Measurements from ENCODE around the gene EIF1B.

EIF1B gene

DNA sequence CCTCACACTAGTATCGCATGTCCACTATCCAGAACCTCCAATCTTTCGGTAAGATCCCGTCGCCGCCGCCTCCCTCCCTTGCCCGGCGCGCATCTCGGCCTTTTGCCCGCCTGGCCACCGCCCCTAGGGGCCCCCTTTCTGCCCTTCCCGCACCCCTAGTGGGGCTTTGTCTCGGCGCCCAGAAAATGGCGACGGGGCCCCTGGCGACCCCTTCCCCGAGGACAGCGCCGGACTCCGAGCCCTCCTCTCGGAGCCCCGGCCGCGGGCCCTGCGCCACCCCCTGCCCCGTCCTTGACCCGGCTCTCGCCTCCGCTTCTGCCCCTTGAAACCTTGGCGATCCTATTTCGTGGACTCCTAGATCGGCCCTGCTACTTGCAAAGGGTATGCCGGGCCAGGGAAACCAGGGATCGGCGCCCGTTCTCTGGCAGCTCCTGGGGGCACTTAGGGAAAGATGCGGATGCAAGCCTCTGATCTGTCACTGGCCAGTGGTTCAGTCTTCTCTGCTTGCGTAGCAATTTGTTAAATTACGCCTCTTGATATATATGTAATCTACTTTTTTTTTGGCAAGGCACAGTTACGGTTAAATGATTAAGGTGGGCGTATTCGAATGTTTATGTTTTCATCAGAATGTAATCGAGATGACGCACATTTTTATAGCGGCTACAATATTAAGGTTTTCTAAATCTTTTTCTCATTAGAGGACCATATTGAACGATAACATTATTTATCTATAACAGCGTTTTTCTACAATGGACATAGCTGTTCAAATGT lies 603 bp downstream of the EIF1B start:
- DNase-seq, result peak; percentile 18

DNA sequence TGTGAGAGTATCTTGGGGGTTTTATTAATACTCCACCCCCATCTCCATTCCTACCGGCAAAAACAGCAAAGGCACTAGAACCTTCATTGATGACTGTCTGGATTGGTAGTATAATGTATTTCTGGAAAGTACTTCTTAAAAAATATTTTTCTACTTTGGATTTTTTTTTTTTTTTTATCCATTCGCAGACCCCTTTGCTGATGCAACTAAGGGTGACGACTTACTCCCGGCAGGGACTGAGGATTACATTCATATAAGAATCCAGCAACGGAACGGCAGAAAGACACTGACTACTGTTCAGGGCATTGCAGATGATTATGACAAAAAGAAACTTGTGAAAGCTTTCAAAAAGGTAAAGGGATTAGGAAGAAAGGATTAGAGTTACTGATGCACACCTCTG lies 1.2 kb downstream of the EIF1B start:
- DNase-seq, result no peak

DNA sequence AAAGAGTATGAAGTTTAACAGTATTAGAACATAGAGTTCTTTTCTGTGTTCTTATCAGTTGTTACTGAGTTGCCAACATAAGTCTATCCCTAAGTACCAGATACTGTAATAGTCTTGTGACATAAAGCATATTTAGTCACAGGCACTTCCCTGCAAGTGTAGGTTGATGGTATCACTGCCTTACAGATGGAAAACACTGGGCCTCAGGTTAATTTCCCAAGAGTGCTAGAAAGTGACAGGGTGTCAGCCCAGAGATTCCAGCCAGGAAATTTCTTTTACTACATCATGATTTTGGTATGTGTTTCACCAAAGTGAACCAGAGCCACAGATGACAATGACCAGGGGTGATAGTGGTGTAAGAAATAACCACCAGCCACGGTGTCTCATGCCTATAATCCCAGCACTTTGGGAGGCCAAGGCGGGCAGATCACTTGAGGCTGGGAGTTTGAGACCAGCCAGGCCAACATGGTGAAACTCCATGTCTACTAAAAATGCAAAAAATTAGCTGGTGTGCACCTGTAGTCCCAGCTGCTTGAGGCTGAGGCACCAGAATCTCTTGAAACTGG lies 3.2 kb downstream of the EIF1B start:
- DNase-seq, result no peak

DNA sequence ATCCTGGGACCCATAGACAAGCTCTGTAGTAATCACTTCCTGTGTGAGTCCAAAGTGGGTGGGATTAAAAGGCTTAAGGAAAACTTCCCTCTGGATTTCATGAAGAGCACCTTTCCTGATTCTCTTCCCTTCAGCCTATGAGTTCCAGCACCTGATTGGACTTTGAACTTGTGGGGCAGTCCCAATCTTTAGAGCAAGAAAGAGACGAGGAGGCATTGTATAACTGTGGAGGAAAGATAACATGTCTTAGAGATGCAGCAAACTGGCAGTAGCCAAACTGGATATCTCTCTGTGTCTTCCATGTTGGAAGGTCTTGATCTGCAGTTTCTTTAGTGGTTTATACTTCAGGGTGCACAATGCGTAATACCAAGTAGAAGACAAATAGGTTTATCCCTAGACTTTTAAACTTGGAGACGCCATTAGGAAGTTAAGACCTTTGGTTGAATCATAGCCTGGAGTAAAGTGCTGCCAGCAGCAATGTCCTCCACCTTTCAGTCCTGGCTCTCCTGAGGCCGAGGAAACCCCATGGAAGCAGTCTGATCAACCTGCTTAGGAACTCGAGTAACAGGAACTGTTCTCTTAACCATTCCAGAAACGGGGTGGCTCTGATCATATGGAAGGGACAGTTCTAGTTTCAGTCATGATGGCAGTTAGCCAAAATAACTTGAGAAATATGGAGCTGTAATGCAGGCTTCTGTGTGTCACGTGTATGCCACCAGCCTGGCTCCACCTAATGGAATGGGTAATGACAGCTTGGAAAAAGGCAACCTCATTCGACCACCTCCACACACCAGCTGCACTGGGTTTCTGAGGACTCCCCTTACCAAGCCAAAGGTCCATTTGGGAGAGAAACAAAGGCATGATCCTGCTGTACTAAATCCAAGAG lies 4.7 kb downstream of the EIF1B start:
- DNase-seq, result no peak

DNA sequence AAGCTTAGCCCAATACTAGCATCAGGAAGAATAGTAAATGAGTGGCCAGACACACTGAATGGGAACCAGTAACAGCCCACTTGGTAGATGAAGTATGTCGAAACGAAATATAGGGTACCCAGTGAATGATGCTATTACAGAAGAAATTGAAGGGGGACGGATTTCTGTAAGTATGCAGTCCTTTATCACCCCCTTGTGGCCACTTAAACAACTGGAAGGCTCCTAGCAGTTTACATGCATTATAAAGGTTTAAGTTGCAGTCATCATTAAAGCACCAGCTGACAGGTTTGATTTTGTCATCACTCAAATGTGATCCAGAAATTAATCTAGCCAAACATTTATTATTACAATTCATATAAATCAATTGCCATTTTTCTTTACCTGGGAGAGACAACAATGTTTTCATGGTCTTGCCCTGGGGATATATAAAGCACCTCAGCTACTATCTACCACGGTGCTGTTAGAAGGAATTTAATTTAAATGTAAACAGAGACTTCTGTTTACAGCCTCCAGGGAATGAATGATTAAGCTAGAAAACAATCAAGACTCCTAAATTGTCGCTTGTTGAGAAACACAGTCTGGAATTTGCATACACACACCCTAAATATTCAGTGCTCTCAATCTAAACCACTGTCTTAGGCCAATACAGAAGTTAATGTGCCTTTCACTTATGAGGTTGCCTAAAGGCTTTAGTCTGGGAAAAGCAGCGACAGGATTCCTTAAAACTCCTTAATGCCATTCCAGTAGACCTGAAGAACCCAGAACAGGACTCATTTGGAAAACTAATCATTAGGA lies 7.8 kb downstream of the EIF1B start:
- DNase-seq, result no peak

DNA sequence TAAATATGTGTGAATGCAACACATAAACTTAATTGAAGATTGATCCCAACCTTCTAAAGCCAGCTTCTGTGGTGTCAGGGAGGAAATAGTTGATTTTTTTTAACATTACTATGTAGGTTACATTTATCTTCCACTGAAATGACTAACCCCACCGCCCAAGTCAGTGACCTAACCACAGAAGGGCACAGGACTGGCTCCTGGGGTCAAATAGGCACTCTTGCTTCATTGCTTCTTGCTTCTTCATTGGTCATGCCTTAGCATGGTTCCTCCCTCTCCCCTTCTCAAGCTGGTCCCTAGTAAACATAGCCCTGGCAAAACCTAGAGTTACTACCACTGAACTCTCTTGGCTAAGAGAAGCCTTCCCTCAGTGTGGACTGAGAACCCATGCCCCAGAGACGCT lies 12.3 kb downstream of the EIF1B start:
- no peak for DNase-seq

DNA sequence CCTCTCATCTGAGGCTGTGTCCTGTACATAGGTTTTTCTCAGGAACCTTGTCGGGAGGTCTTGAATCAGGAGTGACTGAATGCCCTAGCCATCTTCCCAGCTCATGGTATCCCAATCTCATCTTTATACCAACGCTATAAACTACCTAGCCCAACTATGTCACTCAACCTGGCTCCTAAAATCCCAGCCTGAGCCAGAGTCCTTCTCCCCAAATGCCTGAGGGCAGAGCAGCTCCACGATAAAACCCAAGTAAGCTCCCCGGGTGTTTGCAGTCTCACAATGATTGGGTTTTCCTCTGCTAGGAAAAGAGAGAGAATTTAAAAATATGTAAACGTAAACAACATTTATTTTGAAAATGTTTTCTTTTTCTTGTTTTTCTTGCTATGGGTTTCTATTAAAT lies 14.4 kb downstream of the EIF1B start:
- DNase-seq, result no peak

DNA sequence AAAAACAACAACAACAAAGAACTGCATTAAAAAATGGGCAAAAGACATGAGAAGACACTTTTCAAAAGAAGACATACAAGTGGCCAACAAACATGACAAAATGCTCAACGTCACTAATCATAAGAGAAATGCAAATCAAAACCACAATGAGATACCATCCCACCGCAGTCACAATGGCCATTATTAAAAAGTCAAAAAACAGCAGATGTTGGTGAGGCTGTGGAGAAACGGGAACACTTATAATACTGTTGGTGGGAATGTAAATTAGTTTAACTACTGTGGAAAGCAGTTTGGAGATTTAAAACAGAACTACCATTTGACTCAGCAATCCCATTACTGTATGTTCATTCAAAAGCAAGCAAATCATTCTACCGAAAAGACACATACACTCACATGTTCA lies 15.1 kb downstream of the EIF1B start:
- DNase-seq, result no peak

DNA sequence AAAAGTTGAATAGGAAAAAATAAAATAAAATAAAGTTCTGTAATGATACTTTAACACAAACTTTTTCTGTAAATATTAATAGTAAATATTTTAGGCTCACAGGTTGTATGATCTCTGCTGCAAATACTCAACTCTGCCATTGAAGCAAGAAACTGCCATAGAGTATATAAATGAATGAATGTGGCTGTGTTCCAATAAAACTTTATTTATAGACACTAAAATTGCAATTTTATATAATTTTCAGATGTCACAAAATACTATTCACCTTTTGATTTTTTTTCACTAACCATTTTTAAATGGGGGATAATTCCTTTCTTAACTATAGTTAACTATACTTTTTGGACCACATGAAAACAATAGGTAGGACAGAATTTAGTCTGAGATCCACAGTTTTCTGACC lies 16.0 kb downstream of the EIF1B start:
- no peak for DNase-seq

DNA sequence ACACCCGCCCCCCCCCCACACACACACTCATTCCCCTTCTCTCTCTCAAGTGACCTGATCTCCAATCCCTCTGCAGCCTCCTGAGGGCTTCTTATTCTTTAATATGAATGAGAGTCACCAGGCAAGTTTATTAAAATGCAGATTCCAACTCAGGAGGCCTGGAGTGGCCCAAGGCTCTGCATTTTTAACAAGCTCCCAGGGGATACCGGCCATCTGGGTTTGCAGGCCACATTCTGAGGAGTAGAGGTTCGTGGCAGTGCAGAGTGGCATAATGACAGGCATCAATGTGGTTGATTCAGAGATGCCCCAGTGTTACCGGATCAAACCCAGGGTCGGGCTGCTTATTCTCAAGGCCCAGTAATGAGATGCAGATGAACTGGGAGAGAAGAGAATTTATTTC lies 18.9 kb downstream of the EIF1B start:
- no peak for DNase-seq

DNA sequence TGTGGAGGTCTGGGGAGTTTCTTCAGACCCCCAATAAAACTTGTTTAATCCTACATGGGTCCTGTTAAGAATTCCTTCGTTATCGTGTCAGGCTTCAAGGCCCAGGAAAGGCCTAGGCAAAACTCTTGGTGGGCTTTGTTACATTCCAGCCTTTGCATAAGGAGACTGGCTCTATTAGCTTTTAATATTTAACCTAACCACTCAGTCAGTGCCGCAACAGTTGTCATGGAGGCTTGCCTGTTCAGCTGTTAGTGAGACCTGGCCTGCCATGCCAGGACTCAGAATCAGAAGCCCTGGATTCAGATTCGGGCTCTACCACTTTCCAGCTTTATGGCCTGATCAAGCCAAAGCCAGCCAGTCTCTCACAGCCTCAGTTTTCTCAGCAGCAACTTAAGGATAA lies 19.6 kb downstream of the EIF1B start:
- no peak for DNase-seq

DNA sequence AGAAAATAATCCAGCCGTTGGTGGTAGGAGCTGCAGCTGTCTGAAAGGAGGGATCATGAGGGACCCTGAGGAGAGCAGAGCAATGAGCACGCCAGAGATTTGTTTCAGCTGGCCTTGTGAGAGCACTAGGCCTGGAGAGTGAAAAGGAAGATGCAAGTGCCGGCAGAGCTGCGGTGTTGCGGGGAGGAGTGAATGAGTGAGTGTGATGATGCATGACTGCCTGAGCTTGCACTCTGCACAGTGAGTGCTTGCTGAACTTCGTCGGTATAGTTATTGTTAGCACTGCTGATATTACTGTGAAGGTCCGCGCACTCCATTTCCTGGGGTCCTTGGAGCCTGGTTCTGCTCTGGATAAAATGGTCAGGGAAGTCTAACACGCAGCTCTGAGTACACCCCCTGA lies 23.2 kb downstream of the EIF1B start:
- no peak for DNase-seq

DNA sequence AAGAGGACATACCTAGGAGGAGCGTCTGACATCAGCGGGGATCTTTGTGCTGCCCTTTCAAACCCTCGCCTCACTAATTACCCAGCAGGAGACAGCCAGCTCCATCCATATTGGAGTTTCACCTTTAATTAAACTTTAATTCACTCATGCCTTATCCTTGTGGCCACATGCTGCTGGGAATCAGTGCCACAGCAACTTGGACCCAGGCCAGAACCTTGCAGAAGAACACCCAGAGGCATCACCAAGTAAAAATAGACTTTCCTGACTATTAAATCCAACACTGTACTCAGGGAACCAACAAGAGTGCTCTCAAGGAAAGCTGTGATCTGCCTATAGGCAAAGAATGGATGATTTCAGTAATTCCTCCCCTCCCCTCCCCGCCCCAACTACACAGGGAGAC lies 23.9 kb downstream of the EIF1B start:
- no peak for DNase-seq

DNA sequence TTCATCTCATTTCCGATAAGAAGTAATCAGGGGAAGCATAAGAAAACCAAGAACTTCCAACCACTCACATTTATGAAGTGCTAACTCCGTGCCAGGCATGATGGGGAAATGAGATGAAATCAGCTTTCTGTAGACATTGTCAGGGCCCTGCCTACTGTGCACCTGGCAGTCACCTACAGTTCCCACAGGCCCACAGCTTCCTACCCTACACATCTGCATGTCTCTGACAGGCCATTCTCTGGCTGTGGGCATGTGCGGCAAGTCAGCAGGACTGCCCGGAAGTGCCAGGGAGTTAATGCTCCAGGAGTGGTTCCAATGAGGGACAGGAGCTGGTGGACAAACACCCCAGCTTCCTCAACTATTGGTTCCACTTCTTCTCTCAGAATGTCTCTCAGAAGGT lies 24.3 kb downstream of the EIF1B start:
- DNase-seq, result no peak

DNA sequence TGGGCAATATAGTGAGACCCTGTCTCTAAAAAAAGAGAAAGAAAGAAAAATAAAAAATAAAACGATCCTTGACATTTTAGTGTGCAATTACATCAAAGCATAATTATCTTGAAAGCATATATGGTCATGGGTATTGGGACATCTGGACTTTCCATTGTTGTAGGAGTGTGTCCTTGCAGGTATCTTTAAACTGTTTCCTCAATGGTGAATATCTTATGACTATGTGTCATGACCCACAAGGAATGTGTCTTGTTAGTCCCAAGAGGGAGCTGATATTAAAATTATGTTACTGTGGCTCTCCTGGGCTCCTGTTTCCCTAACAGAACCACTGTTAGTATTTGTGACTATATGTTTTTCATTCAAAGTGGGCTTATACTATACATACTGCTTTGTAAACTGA lies 26.6 kb downstream of the EIF1B start:
- no peak for DNase-seq

DNA sequence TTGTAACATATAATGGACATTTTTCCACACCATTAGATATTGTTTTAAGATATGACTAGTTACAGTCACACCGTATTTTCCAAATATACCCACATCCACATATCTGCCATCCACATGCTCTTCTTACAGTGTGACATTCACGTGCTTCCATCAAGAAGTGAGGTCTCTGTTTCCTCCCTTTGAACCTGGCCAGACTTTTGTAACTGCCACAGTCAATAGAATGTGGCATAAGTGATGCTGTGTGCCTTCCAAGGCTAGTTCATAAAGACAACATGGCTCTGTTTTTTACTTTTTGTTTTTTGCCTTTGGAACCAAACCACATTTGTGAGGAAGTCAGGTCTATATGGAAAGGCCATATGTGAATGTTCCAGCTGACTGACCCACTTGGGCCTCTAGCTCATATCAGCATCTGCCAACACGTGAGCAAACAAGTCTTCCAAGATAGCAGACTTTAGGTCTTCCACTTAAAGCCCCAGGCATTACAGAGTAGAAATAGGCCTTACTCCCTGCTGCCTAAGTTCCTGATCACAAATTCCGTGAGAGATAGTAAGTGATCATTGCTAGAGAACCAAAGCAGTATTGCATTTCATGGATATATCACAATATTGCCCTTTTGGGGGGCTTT lies 27.1 kb downstream of the EIF1B start:
- no peak for DNase-seq

DNA sequence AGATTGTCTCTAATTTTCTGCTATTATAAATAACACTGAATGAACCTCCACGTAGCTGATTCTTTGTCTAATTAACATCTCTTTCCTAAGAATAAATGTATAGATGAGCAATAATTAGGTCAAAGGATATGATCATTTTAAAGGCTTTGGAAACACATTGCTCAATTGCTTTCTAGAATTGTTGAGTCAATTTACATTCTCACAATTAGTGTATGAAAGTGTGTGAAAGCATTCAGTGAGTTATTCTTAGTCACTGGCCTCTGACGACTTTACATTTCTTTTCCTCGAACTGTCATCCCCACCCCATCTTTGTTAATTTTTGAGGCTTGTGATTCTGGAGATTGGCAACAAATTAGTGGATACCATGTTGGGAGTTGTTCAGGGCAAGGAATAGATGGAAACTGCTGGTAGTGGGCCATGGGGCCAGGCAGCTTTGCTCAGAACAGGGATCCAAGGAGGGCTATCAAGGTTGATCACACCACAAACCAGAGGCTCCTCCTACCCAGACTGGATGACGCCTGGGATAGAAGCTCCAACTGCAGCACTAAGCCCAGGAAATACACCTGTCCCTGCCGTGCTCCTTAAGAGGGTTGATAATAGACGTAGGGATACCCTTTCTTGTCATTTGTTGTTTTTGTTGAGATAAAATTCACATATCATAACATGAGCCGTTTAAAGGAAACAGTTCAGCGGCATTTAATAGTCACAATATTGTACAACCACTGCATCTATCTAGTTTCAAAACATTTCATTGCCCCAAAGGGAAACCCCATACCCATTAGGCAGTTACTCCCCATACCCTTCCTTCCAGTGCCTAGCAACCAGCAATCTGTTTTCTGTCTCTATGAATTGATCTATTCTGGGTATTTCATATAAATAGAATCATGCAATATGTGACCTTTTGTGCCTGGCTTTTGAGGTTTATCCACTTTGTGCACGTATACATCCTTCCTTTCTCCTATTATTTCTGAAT lies 27.9 kb downstream of the EIF1B start:
- DNase-seq, result no peak

DNA sequence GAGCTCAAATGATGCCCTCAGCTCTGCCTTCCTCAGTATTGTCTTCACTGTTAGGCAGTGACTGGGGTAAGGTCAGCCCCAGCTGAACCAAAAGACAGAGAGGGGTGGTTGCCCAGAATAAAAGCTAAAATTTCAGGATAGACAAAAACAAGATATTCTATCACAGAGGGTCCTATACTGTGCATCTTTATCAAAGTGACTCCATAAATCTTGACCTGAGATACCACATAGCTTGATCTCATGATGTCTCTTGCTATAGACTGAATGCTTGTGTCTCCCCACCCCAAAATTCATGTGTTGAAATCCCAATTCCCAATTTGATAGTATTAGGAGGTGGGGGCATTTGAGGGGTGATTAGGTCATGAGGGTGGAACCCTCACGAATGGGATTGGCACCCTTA lies 30.4 kb downstream of the EIF1B start:
- no peak for DNase-seq

DNA sequence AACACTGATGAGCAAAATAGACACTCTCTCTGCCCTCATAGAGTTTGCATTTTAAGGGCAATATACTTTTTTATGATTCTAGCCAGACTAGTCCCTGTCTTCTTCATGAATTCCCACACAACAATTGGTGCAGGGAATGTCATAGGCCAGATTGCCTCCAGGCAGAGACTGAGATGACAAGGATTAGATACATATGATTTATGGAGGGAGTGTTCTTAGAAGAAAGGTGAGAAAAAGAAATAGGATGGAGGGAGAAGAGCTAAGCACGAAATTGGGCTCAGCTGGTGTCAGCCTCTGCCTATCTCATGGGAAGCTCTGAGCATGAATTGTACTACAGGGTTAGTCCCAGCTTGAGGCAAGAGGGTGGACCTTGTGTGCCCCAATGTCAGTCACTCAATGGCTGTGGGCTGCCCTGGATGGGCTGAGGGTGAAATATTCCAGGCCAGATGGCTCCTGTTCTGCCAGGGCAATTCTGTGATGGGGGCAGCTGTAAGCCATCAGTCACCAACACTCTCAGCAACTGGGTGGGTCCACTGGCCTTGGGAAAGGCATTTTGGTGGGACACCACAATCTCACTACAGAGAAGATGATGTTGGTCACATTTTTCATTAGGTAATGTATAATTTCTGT lies 31.1 kb downstream of the EIF1B start:
- no peak for DNase-seq

DNA sequence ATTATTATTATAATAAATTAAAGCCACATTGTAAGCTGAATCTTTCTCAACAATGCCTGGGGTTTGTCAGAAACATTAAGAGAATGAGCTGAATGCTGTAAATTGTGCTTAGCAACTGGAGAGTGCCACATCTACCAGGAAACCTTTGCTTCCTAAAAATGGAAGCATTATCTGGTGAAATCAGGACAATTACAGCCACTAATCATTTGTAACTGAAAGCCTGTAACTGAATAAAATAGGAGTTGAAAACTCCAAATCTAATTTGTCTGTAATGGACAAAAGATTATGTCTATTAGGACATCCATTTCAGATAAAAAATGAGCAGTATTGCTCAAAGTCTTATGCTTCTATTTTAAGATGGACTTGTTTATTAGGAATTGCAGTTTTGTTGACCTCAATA lies 32.2 kb downstream of the EIF1B start:
- DNase-seq, result no peak

DNA sequence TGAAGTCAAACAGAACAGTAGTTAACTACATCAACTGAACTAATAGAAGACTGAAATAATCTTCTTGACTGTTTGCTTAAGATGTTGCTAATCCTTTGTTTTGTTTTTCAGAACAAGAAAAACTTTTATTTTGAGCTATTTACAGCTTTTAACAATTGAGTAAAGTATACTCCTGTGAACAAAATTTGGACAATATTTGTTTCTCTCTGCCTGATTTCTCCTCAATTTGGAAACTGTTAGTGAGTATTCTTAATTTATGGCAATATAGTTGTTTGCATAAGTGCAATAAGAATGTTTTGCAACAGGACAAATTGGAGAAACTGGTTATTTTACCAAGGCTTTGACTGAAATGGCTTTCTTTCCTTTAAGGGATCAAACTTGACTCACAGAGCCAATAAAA lies 41.0 kb downstream of the EIF1B start:
- DNase-seq, result no peak

Measured in activated CD4-positive, alpha-beta T cell treated with anti-CD3 and anti-CD28 coated beads for 1 hour (primary cell).